Ascending aorta (tissue), 2 donors: Measurements from ENCODE around the gene GAK. TPM values are rescaled to one million over a fixed set of nuclear protein-coding genes. Genes with fewer than 3 reads are reported as not detected.
A peak's percentile ranks its signal among the peaks of the same experiment; 100 is the strongest.

ENCODE experiments used
- DNase-seq, 2 donors: peaks; one replicate each; pipeline ENCODE4 v3.0.0-alpha.2; 2019; ENCODE audit warnings: low spot score in 2 of 2
- H3K27ac ChIP-seq, 2 donors: fragments of 200-600 bp; sonication (generic); one replicate each; pipeline ENCODE4 v1.5.1; 2016 to 2017; ENCODE audit warnings: mild to moderate bottlenecking in 1 of 2
- H3K27me3 ChIP-seq: fragments of 200-600 bp; sonication (generic); one replicate; pipeline ENCODE4 v1.5.1; 2017
- H3K36me3 ChIP-seq, 2 donors: fragments of 200-600 bp; sonication (generic); one replicate each; pipeline ENCODE4 v1.5.1; 2016
- H3K4me1 ChIP-seq, 2 donors: fragments of 200-600 bp; sonication (generic); one replicate each; pipeline ENCODE4 v1.5.1; 2016 to 2017; ENCODE audit warnings: mild to moderate bottlenecking in 1 of 2
- H3K4me3 ChIP-seq, 2 donors: fragments of 200-600 bp; sonication (generic); one replicate each; pipeline ENCODE4 v1.5.1; 2016 to 2017; ENCODE audit warnings: mild to moderate bottlenecking in 1 of 2
- H3K9me3 ChIP-seq, 2 donors: fragments of 200-600 bp; sonication (generic); one replicate each; pipeline ENCODE4 v1.5.1; 2016
- CTCF ChIP-seq, 3 experiments: fragments of 200-600 bp in 2 of 3; fragments of 450-650 bp in 1 of 3; sonication (generic) in 2 of 3; IDR thresholded peaks; one replicate each; pipeline ENCODE4 v1.5.1; 2016 to 2019; ENCODE audit warnings: antibody characterized with exemption in 3 of 3, mild to moderate bottlenecking in 1 of 3, moderate library complexity in 1 of 3
- intact Hi-C: fragments of 100-400 bp; cut with DNase I; formaldehyde crosslinking; loops from one replicate; pipeline ENCODE4 v1.15.1; 2023
- total RNA-seq: library from RNA; depleted of rRNA; stranded (reverse); fragments of >200 nt; gene quantifications from one replicate; pipeline ENCODE4 v1.1.0, GENCODE V29; 2016

The GAK gene
- total RNA-seq, 1 donor from 2014 or later: 87.3 TPM

GRCh38 chr4:832108-832507 lies 100.0 kb downstream of the GAK start:
- Histone ChIP-seq H3K27ac (no peak overlapping the region), H3K4me3 (no peak overlapping the region), H3K9me3 (peaks cover 7 to 12% of the 10 kb centered on the region in 2 donors), H3K36me3 (no peaks in the 10 kb centered on the region), H3K27me3 (peaks cover 9% of the 10 kb centered on the region), H3K4me1 (no peaks in the 10 kb centered on the region)
- no peak for TF ChIP-seq CTCF (IDR thresholded peaks at IDR 0.05)
- DNase-seq: no peak
- intact Hi-C loops: no loop called here

- peaks cover 15% of the 10 kb centered on the region for H3K27me3 ChIP-seq
- TF ChIP-seq CTCF (IDR thresholded peaks at IDR 0.05): no peak
- no peak for DNase-seq
- H3K4me3 ChIP-seq: no peak overlapping the region
- peaks cover 0 to 3% of the 10 kb centered on the region in 2 donors for H3K4me1 ChIP-seq
- no peak overlapping the region for H3K27ac ChIP-seq
- intact Hi-C loops: no loop called here
- H3K36me3 ChIP-seq: no peaks in the 10 kb centered on the region
- peaks cover under 1 to 5% of the 10 kb centered on the region in 2 donors for H3K9me3 ChIP-seq
Measured at GRCh38 chr4:831483-831805, 100.7 kb downstream of the GAK start.

GRCh38 chr4:830601-831482 lies 101.3 kb downstream of the GAK start:
- intact Hi-C loops: no loop called here
- peaks cover 17% of the 10 kb centered on the region for H3K27me3 ChIP-seq
- H3K36me3 ChIP-seq: no peaks in the 10 kb centered on the region
- peaks cover 0 to 3% of the 10 kb centered on the region in 2 donors for H3K4me1 ChIP-seq
- peaks cover 0 to 3% of the 10 kb centered on the region in 2 donors for H3K9me3 ChIP-seq
- peak in 1 of 2 donors; percentile 35 for DNase-seq
- no peak overlapping the region for H3K4me3 ChIP-seq
- no peak for TF ChIP-seq CTCF (IDR thresholded peaks at IDR 0.05)
- no peak overlapping the region for H3K27ac ChIP-seq

- no peak overlapping the region for H3K4me3 ChIP-seq
- no peaks in the 10 kb centered on the region for H3K9me3 ChIP-seq
- no peak overlapping the region for H3K27ac ChIP-seq
- TF ChIP-seq CTCF (IDR thresholded peaks at IDR 0.05): no peak
- H3K27me3 ChIP-seq: peaks cover 21% of the 10 kb centered on the region
- DNase-seq: no peak
- H3K4me1 ChIP-seq: peaks cover 0 to 3% of the 10 kb centered on the region in 2 donors
- intact Hi-C loops: no loop called here
- no peaks in the 10 kb centered on the region for H3K36me3 ChIP-seq
Measured at GRCh38 chr4:829761-830600, 102.1 kb downstream of the GAK start.

- Histone ChIP-seq H3K4me1 (peaks cover 0 to 3% of the 10 kb centered on the region in 2 donors), H3K4me3 (no peak overlapping the region), H3K27ac (no peak overlapping the region), H3K36me3 (no peaks in the 10 kb centered on the region), H3K9me3 (no peaks in the 10 kb centered on the region), H3K27me3 (peaks cover 28% of the 10 kb centered on the region)
- TF ChIP-seq CTCF (IDR thresholded peaks at IDR 0.05): no peak
- DNase-seq: peak in 1 of 2 donors; percentile 53
- intact Hi-C loops: no loop called here
Measured at GRCh38 chr4:829291-829690, 102.8 kb downstream of the GAK start.
